GM15510 (cell line): Measurements from ENCODE around the gene ZBTB25.

Source experiments
- POLR2A ChIP-seq: IDR thresholded peaks from 3 replicates; pipeline ENCODE4 v1.6.1; 2011; ENCODE audit warnings: borderline replicate concordance; ENCODE audit not compliant: insufficient read length; ENCODE audit errors: extremely low read depth

The ZBTB25 gene

DNA sequence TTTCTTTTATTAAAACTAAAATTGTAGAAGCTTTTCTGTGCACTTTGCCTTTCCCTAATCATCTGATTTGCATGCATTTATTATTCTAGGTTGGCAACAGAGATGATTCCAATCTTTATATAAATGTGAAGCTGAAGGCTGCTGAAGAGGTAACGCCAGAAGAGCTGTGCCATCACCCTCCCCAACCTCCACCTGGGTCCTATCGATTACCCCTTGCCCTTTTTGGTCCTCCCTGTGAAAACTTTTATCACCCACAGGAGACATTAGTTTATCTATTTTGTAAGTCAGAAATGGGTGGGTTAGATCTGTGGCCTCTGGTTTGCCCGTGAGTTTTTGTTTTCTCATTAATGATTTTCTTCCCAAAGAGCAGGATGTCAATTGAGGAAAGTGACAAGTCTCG lies 92.6 kb downstream of the ZBTB25 start:
- no peak for TF ChIP-seq POLR2A

DNA sequence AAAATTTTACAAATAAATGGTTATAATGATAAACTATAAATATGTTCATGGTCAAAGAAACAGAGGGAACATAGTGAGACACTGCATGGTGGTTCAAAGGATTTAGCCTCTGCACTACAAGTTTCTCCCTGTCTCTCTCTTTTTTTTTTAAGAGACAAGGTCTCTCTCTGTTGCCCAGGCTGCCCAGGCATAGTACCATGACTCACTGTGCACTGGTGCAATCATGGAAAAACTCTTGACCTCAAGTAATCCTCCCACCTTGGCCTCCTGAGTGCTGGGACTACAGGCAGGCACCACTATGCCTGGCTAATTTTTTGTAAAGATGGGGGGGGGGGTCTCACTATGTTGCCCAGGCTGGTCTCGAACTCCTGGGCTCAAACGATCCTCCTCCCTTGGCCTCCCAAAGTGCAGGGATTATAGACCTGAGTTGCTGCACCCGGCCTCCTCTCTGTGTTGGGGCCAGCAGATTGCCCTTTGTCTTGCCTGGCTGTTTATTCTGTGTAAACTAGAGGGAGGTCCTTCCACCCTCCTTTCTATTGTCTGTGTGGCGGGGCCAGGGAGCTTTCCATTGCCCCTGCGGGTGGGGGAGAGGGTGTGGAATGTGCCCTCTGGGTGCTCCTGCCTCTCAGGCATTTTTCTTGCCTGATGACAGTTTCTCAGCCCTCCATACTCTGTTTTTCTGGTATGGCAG lies 93.4 kb downstream of the ZBTB25 start:
- no peak for TF ChIP-seq POLR2A

DNA sequence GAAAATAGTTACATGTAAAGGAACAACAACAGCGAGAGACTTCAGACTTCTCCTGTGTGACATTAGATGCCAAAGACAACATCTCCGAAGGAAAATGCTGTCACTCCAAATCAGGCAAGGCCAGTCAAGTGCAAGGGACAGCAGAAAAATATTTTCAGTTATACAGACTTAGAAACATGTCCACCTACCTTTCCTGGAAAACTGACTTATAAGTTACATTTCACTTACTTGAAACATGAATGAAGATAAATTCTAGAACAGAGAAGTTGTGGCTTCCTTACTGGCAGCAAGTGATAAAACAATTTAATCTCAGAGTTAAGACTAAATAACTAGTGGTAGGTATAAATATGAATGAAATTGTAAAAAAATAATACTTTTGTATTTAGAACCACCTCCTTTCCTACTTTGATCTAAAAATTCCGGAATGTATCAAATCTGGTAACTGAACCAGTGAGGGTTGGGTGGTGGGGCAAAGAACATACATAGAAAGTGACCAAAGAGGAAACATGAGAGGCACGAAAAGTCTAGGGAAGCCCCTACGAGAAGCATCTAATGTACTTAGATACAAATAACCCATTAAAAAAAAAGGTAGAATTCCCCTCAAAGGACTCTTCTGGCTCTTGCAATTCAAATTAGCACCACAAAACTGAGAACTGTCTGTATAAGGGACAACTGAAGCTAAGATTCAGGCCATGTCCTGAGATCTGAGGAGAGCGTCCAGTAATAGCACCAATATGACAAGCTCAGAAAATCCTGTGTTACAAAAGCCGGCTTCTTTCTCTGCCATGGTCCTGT lies 94.3 kb downstream of the ZBTB25 start:
- no peak for TF ChIP-seq POLR2A

DNA sequence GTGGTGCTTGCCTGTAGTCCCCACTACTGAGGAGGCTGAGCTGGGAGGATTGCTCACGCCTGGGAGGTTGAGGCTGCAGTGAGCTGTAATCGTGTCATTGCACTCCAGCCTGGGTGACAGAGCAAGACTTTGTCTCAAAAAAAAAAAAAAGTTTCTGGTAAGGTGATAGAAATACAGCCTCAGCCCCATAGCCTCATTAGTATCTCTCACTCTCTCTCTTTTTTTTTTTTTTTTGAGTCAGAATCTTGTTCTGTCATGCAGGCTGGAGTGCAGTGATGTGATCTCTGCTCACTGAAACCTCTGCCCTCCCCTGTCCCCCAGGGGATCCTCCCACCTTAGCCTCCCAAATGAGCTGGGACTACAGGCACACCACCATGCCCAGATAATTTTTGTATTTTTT lies 96.3 kb downstream of the ZBTB25 start:
- no peak for TF ChIP-seq POLR2A

DNA sequence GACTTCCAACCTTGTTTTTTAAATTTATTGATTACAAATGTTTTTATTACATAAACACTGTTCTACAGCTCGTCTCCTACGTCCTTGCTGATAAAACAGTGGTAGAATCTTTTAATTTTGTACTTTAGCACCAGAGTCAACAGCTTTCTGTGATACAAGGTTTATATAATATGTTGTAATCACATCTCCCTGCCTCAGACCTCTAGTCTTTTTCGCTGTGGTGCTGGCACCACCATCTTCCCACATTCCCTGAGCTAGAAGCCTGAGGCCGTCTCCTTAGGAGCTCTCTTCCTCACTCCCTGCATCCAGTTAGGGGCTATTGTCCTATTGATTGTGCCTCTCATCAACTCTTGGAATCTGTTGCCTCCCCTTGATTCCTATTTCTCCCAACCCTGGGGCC lies 98.3 kb downstream of the ZBTB25 start:
- TF ChIP-seq POLR2A: no peak

DNA sequence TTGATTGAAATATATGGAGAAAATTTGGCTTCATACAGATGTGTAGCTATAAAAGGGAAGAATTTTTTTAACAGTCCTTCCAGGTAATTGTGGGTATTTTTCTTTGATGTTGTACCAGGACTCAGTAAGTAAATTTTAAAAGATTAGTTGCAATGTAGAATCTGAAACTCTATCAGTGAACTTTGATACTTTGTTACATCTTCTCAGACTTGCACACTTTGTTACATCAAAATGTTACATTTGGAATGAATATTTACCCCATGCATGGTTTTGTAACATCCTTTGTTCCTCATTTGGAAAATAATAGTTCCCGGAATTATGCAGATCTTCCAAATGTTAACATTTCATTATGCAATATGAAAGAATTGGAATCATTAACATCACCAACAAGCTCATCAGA lies 101.7 kb downstream of the ZBTB25 start:
- no peak for TF ChIP-seq POLR2A

DNA sequence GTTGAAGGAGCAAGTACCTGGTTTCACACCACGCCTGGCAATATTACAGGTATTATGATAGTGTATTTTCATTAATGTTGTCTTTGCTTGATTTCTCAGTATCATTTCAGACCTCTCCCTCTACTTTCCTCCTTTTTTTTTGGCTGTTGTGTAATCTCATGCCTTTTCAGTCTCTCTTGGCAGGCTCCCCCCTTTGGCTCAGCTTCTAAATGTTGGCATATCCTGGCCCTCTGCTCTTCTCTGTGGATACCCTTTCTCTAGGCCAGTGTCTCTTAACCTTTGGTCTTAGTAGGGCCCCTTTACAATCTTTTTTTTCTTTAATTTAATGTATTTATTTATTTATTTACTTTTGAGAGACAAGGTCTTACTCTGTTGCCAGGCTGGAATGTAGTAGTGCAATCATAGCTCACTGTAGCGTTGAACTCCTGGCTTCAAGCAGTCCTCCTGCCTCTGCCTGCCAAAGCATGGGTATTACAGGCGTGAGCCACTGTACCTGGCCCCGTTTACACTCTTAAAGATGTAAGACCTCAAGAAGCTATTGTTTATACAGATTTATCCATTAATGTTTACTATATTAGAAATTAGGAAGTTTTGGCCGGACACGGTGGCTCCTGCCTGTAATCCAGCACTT lies 102.7 kb downstream of the ZBTB25 start:
- no peak for TF ChIP-seq POLR2A
